Measurements from ENCODE around the gene TRPV5. TPM values are rescaled to one million over a fixed set of nuclear protein-coding genes. Genes with fewer than 3 reads are reported as not detected.

Gene TRPV5
- total RNA-seq, 4 donors from 2014 or later: not detected

DNA sequence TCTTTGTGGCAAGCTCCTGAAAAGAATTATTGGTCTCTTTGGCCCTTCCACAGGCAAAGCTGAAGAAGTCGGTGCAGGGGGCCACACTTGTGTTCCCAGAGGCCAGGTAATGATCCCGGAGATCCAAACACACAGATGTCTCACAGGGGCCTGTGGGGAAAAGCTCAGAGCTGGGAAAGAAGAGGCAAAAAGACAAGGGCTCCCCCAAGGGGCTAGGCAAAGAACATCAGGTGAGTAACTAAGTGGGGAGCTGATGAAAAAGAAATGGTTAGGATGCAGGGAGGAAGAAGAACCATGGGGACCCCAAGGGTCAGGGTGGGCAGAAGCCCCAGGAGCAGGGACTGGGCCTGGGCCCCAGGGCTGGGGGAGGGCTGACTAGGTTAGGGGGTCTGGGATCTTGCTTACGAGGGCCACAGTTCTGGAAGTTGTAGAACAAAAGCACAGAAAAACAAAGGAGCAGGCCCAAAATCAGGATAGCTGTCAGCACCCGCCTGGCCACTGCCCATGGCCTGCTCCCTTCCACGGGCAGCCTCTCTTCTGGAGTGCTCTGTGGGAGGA, 27.5 kb upstream of the TRPV5 start:
- Histone ChIP-seq H3K36me3 (no peaks in the 10 kb centered on the region), H3K27ac (no peak overlapping the region), H3K4me3 (no peak overlapping the region), H3K4me1 (no peaks in the 10 kb centered on the region), H3K27me3 (peaks cover 2% of the 10 kb centered on the region), H3K9me3 (no peaks in the 10 kb centered on the region)
- TF ChIP-seq POLR2AphosphoS5 (IDR thresholded peaks at IDR 0.05) (no peak), EP300 (IDR thresholded peaks at IDR 0.05) (no peak), POLR2A (IDR thresholded peaks at IDR 0.05) (no peak)
- TF ChIP-seq, protein P1, sequence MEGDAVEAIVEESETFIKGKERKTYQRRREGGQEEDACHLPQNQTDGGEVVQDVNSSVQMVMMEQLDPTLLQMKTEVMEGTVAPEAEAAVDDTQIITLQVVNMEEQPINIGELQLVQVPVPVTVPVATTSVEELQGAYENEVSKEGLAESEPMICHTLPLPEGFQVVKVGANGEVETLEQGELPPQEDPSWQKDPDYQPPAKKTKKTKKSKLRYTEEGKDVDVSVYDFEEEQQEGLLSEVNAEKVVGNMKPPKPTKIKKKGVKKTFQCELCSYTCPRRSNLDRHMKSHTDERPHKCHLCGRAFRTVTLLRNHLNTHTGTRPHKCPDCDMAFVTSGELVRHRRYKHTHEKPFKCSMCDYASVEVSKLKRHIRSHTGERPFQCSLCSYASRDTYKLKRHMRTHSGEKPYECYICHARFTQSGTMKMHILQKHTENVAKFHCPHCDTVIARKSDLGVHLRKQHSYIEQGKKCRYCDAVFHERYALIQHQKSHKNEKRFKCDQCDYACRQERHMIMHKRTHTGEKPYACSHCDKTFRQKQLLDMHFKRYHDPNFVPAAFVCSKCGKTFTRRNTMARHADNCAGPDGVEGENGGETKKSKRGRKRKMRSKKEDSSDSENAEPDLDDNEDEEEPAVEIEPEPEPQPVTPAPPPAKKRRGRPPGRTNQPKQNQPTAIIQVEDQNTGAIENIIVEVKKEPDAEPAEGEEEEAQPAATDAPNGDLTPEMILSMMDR (IDR thresholded peaks at IDR 0.05): peak in 1 of 2 donors; percentile 35
- DNase-seq (ENCODE audit: low spot score in 2 of 2): no peak
- WGBS: 84% methylated on average over 5 of the region's 5 CpGs

GRCh38 chr7:142959202-142959601, 25.7 kb upstream of the TRPV5 start:
- no peaks in the 10 kb centered on the region for H3K9me3 ChIP-seq
- H3K36me3 ChIP-seq: no peaks in the 10 kb centered on the region
- no peak overlapping the region for H3K27ac ChIP-seq
- TF ChIP-seq EP300 (IDR thresholded peaks at IDR 0.05) (no peak), POLR2AphosphoS5 (IDR thresholded peaks at IDR 0.05) (no peak), POLR2A (IDR thresholded peaks at IDR 0.05) (no peak)
- TF ChIP-seq, protein P1 (IDR thresholded peaks at IDR 0.05): no peak
- no peaks in the 10 kb centered on the region for H3K27me3 ChIP-seq
- no peak for DNase-seq (ENCODE audit: low spot score in 2 of 2)
- H3K4me3 ChIP-seq: no peak overlapping the region
- no peaks in the 10 kb centered on the region for H3K4me1 ChIP-seq

DNA sequence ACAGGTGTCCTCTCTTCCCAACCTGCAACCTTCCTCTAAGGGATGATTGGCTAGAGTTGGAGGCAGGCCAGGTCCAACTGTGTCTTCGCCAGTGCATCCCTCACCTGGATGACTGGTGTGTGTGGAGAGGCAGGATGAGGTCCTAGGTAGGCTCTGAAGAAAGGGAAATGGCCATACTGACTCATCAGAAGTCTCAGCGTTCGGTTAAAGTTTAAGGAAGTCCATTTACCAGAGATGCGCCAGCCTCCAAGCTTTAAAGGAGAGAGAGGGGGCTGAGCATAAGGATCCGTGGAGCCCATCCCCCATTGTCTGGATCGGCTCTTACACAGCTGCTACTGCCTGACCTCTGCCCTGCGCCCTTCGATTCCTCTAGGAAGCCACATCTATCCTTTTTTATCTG, 24.2 kb upstream of the TRPV5 start:
- 88% methylated on average over 8 of the region's 8 CpGs for WGBS

GRCh38 chr7:142956951-142957623, 23.5 kb upstream of the TRPV5 start:
- Histone ChIP-seq H3K36me3 (no peaks in the 10 kb centered on the region), H3K27me3 (no peaks in the 10 kb centered on the region), H3K27ac (no peak overlapping the region), H3K9me3 (no peaks in the 10 kb centered on the region), H3K4me3 (no peak overlapping the region), H3K4me1 (no peaks in the 10 kb centered on the region)
- TF ChIP-seq, protein P1 (IDR thresholded peaks at IDR 0.05): no peak
- TF ChIP-seq POLR2A (IDR thresholded peaks at IDR 0.05) (no peak), EP300 (IDR thresholded peaks at IDR 0.05) (no peak), POLR2AphosphoS5 (IDR thresholded peaks at IDR 0.05) (no peak)
- WGBS: 44% methylated on average over 3 of the region's 3 CpGs
- no peak for DNase-seq (ENCODE audit: low spot score in 2 of 2)

More for the DNA sequence above, 24.2 kb upstream of the TRPV5 start:
- Histone ChIP-seq H3K27ac (no peak overlapping the region), H3K9me3 (no peaks in the 10 kb centered on the region), H3K4me3 (no peak overlapping the region), H3K27me3 (no peaks in the 10 kb centered on the region), H3K4me1 (no peaks in the 10 kb centered on the region), H3K36me3 (no peaks in the 10 kb centered on the region)
- TF ChIP-seq EP300 (IDR thresholded peaks at IDR 0.05) (no peak), POLR2A (IDR thresholded peaks at IDR 0.05) (no peak), POLR2AphosphoS5 (IDR thresholded peaks at IDR 0.05) (no peak)
- TF ChIP-seq, protein P1 (IDR thresholded peaks at IDR 0.05): no peak
- no peak for DNase-seq (ENCODE audit: low spot score in 2 of 2)

DNA sequence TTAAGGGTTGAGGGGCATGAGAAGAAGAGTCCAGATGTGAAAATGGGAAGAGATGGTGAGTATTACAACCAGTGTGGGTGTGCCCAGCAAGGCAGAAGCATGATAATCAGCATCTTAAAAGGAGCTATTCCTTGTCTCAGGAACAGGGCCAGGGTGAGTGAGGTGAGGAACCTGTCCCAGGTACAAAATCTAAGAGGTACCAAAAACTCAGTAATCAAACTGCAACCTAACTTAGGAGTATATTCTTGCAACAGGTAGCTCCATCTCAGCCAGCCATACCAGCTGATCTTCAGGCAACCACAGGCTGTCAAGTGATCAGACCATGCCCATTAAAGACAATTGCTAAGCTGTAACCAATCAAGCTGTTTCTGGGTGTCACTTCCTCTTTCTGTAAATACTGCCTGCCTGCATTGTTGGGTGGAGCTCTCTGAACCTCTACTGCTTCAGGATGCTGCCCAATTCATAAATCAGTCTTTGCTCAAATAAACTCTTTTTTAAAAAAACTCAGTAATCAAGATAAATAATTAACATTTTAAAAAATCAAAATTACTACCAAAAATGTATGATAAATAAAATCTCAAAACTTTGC, 21.2 kb upstream of the TRPV5 start:
- Histone ChIP-seq H3K27me3 (no peaks in the 10 kb centered on the region), H3K4me1 (no peaks in the 10 kb centered on the region), H3K36me3 (no peaks in the 10 kb centered on the region), H3K9me3 (no peaks in the 10 kb centered on the region), H3K4me3 (no peak overlapping the region), H3K27ac (no peak overlapping the region)
- DNase-seq (ENCODE audit: low spot score in 2 of 2): no peak
- TF ChIP-seq POLR2A (IDR thresholded peaks at IDR 0.05): no peak
- TF ChIP-seq, protein P1 (IDR thresholded peaks at IDR 0.05): no peak
- TF ChIP-seq EP300 (IDR thresholded peaks at IDR 0.05): no peak
- no peak for TF ChIP-seq POLR2AphosphoS5 (IDR thresholded peaks at IDR 0.05)
